Measurements from ENCODE around the gene FMN1.

FMN1 gene

DNA sequence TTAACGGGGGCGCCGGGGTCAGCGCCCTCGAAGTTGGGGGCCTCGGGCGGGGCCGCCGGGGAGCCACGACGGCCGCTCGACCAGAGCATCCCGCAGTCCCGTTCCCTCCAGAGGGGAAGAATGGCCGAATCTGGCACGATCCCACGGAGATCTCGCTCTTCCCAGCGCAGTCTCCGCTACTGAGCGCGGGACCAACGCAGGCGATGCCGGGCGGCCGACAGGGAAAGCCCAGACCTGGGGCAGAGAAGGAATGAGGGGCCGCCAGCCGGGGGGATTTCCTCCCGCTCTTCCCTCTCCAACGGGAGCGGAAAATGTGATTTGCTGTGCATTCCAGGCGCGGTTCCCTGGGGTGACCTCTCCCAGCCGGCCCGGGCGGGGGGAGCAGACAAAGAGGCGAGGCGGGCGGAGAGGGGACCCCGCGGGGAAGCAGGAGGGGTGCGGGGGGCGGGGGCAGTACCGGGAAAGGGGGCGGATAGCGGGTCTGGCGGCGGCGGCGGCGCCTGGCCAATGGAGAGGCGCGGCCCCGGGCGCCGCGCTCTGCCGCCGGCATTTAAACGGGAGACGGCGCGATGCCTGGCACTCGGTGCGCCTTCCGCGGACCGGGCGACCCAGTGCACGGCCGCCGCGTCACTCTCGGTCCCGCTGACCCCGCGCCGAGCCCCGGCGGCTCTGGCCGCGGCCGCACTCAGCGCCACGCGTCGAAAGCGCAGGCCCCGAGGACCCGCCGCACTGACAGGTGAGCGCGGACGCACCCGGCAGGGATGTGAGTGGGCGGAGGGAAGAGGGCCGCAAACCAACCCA is 476.9 kb downstream of the FMN1 start, which contains the start of gene GREM1:
Gene GREM1, plus strand, starts transcription at position 579 of the 801 bp plus-strand sequence. CDS start 12,687 bp downstream, outside the sequence.
- Mint-ChIP-seq H3K27ac (no peak within 1 kb of the TSS), H3K9me3 (no peaks in the 10 kb centered on the region), H3K27me3 (ENCODE audit: low read depth) (peaks cover 97% of the 10 kb centered on the region), H3K36me3 (ENCODE audit: low read depth) (peaks cover 3% of the 10 kb centered on the region), H3K4me1 (peaks cover 13% of the 10 kb centered on the region), H3K4me3 (peak within 1 kb of the TSS; percentile 83 to 88 (median 84))
- TF ChIP-seq, protein P1, sequence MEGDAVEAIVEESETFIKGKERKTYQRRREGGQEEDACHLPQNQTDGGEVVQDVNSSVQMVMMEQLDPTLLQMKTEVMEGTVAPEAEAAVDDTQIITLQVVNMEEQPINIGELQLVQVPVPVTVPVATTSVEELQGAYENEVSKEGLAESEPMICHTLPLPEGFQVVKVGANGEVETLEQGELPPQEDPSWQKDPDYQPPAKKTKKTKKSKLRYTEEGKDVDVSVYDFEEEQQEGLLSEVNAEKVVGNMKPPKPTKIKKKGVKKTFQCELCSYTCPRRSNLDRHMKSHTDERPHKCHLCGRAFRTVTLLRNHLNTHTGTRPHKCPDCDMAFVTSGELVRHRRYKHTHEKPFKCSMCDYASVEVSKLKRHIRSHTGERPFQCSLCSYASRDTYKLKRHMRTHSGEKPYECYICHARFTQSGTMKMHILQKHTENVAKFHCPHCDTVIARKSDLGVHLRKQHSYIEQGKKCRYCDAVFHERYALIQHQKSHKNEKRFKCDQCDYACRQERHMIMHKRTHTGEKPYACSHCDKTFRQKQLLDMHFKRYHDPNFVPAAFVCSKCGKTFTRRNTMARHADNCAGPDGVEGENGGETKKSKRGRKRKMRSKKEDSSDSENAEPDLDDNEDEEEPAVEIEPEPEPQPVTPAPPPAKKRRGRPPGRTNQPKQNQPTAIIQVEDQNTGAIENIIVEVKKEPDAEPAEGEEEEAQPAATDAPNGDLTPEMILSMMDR (IDR thresholded peaks at IDR 0.05; ENCODE audit: unreplicated experiment in 3 of 3): no peak

DNA sequence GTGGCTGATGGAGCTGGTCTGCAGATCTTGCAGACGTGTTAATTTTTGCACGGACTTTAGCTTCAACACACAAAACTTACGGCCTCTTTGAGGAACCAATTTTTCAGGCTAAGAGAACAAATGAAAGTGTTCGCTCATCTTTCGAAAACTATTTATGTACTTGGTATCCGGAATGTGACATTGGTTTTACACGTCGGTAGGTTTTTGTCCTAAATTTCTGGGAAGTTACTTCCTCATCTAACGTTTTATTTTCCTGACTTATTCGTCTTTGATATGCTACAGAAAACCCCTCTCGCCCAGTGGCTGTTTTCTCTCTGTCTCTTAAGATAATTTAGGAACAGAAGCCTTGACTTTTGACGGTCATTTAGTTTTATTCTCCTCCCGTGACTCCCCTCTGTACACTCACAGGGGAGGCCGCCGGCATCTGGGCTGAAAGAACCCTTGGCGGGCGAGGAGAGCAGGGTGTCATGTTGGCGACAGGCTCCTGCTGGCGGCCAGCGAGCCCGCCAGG is 477.5 kb downstream of the FMN1 start:
- H3K4me3 Mint-ChIP-seq: peak overlapping the region; percentile 29 to 88 (median 31)
- no peaks in the 10 kb centered on the region for H3K36me3 Mint-ChIP-seq (ENCODE audit: low read depth)
- peaks cover 97% of the 10 kb centered on the region for H3K27me3 Mint-ChIP-seq (ENCODE audit: low read depth)
- peaks cover 13% of the 10 kb centered on the region for H3K4me1 Mint-ChIP-seq
- TF ChIP-seq, protein P1 (IDR thresholded peaks at IDR 0.05; ENCODE audit: unreplicated experiment in 3 of 3): no peak
- H3K27ac Mint-ChIP-seq: no peak overlapping the region
- H3K9me3 Mint-ChIP-seq: no peaks in the 10 kb centered on the region

DNA sequence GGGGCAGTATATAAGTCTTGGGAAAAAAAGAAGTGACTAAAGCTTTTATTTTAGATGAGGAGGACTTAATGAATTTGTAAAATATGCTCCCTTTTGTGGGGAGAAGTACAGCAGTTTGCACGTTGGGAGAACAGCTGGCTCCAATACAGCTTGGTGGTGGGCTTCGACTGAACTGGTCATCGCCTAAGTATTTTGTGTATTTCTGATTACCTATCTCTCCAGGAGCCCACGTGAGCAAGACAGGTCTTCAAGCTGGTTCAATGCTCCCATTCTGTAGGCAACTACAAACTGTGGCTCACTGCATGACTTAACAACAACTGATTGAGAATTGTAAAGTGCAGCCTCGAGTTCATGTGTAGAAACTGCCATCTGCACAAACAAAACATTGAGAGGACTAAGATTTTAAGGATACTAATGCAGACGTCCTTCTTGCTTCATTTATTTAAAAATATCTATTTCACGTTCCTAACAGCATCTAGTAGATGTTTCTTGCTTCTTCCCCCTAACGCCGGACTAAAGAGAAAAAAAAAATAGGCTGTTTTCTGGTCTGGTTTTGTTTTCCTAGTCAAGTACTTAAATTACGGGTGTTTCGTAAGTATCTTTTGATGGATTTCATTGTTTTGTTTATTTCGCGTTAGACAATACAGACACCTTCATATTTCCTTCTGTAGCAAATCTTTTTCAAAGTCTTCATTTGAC is 478.1 kb downstream of the FMN1 start:
- Mint-ChIP-seq H3K4me1 (peaks cover 13% of the 10 kb centered on the region), H3K27me3 (ENCODE audit: low read depth) (peaks cover 94% of the 10 kb centered on the region), H3K36me3 (ENCODE audit: low read depth) (no peaks in the 10 kb centered on the region), H3K27ac (no peak overlapping the region), H3K9me3 (no peaks in the 10 kb centered on the region), H3K4me3 (peak overlapping the region; percentile 29 to 88 (median 42))
- TF ChIP-seq, protein P1 (IDR thresholded peaks at IDR 0.05; ENCODE audit: unreplicated experiment in 3 of 3): no peak

Data from nephron (organoid).